Measurements from ENCODE around the gene DNAH17.
"Not testable (repeated sequence)": the region's sequence is repeated elsewhere in the genome, so short reads cannot be mapped to it uniquely, and the experiment has no call there.

Gene DNAH17

GRCh38 chr17:78471635-78472034 lies 105.6 kb downstream of the DNAH17 start:
- no peak for DNase-seq

- DNase-seq: no peak
Measured at GRCh38 chr17:78469443-78469842, 107.8 kb downstream of the DNAH17 start.

GRCh38 chr17:78468366-78468765 lies 108.8 kb downstream of the DNAH17 start:
- no peak for DNase-seq

- no peak for DNase-seq
Measured at GRCh38 chr17:78466786-78467715, 110.1 kb downstream of the DNAH17 start.

GRCh38 chr17:78466109-78466785 lies 110.9 kb downstream of the DNAH17 start:
- DNase-seq: not testable (repeated sequence)

- no peak for DNase-seq
Measured at GRCh38 chr17:78462148-78462547, 115.0 kb downstream of the DNAH17 start.

GRCh38 chr17:78461799-78462053 lies 115.5 kb downstream of the DNAH17 start:
- DNase-seq: no peak

GRCh38 chr17:78460951-78461798 lies 116.0 kb downstream of the DNAH17 start:
- no peak for DNase-seq

GRCh38 chr17:78460176-78460675 lies 117.0 kb downstream of the DNAH17 start:
- DNase-seq: no peak

- no peak for DNase-seq
Measured at GRCh38 chr17:78459696-78460095, 117.5 kb downstream of the DNAH17 start.

- no peak for DNase-seq
Measured at GRCh38 chr17:78458736-78459335, 118.4 kb downstream of the DNAH17 start.

GRCh38 chr17:78458091-78458490 lies 119.1 kb downstream of the DNAH17 start:
- DNase-seq: no peak

- DNase-seq: no peak
Measured at GRCh38 chr17:78454346-78454745, 122.8 kb downstream of the DNAH17 start.

- no peak for DNase-seq
Measured at GRCh38 chr17:78451753-78452152, 125.4 kb downstream of the DNAH17 start.

GRCh38 chr17:78450696-78451345 lies 126.4 kb downstream of the DNAH17 start:
- DNase-seq: no peak

- DNase-seq: no peak
Measured at GRCh38 chr17:78449983-78450595, 127.1 kb downstream of the DNAH17 start.

GRCh38 chr17:78448356-78448993 lies 128.7 kb downstream of the DNAH17 start:
- DNase-seq: no peak

- no peak for DNase-seq
Measured at GRCh38 chr17:78446833-78447232, 130.4 kb downstream of the DNAH17 start.

GRCh38 chr17:78444392-78444791 lies 132.8 kb downstream of the DNAH17 start:
- no peak for DNase-seq

GRCh38 chr17:78442648-78443218 lies 134.5 kb downstream of the DNAH17 start:
- DNase-seq: no peak
